HCT116 (cell line): Measurements from ENCODE around the gene SLC38A9. TPM values are rescaled to one million over a fixed set of nuclear protein-coding genes. Genes with fewer than 3 reads are reported as not detected.

Experiments used
- ATAC-seq: fragments of 200-7000 bp; cut with Tn5 transposase; 2 replicates; pipeline ENCODE4 v1.9.1; 2020; ENCODE audit warnings: mild to moderate bottlenecking, moderate library complexity
- BruUV-seq: library from RNA; stranded (reverse); fragments of 400-500 nt; replicated peaks from 2 replicates; lab custom pipeline; 2021; lab: Mats Ljungman, UMichigan
- CTCF ChIA-PET: fragments of 300-600 bp; sonication (Branson Sonifier 250); formaldehyde crosslinking; loops from one replicate; lab custom pipeline; 2021; ENCODE audit warnings: antibody characterized with exemption; lab: Charles Lee
- POLR2A ChIA-PET: fragments of 300-600, 350-600 bp; sonication (Branson Sonifier 250); formaldehyde crosslinking; loops from one replicate; lab custom pipeline; 2021; ENCODE audit warnings: antibody characterized with exemption; lab: Charles Lee
- RAD21 ChIA-PET, 2 experiments: fragments of 300-600 bp; sonication (Branson Sonifier 250); formaldehyde crosslinking; loops; one replicate each; lab custom pipeline; 2023; ENCODE audit warnings: low total read pairs in 2 of 2; ENCODE audit not compliant: uncharacterized antibody in 2 of 2, unreplicated experiment in 2 of 2, low non-redundant PET in 1 of 2; lab: Charles Lee
- DNase-seq: peaks from one replicate; pipeline ENCODE4 v3.0.0-alpha.2; 2010; ENCODE audit warnings: low read depth, low spot score
- H2AFZ ChIP-seq: fragments of 200-600 bp; shearing (Covaris generic), sonication (generic); 2 replicates; pipeline ENCODE4 v1.6.1; 2017; ENCODE audit warnings: low read depth, mixed run types, mixed read lengths, antibody characterized with exemption, low read length; ENCODE audit not compliant: poor library complexity, severe bottlenecking
- H3K27ac ChIP-seq: 2 replicates; pipeline ENCODE4 v1.5.1; 2012; ENCODE audit warnings: low read depth, low read length
- H3K27me3 ChIP-seq: fragments of 200-600 bp; sonication (generic); 2 replicates; pipeline ENCODE4 v1.6.1; 2016; ENCODE audit warnings: mixed run types, low read length, mixed read lengths; ENCODE audit not compliant: insufficient read depth
- H3K36me3 ChIP-seq, 2 experiments: fragments of 200-500 bp in 1 of 2; fragments of 200-600 bp in 1 of 2; sonication (Bioruptor generic) in 1 of 2; sonication (generic) in 1 of 2; 2 replicates each; pipeline versions ENCODE4 v1.5.1 to v1.6.1; 2014 to 2016; ENCODE audit warnings: low read length in 2 of 2, inconsistent platforms in 1 of 2, mixed read lengths in 1 of 2, mixed run types in 1 of 2; ENCODE audit not compliant: insufficient read depth in 2 of 2, control insufficient read depth in 1 of 2
- H3K4me1 ChIP-seq, 2 experiments: fragments of 200-600 bp in 1 of 2; sonication (generic) in 1 of 2; 2 replicates each; pipeline versions ENCODE4 v1.5.1 to v1.6.1; 2012 to 2017; ENCODE audit warnings: low read length in 2 of 2, inconsistent platforms in 1 of 2, mild to moderate bottlenecking in 1 of 2, mixed read lengths in 1 of 2, mixed run types in 1 of 2, moderate library complexity in 1 of 2; ENCODE audit not compliant: insufficient read depth in 2 of 2, control insufficient read depth in 1 of 2
- H3K4me2 ChIP-seq: fragments of 200-600 bp; sonication (generic); 2 replicates; pipeline ENCODE4 v1.6.1; 2017; ENCODE audit warnings: mixed run types, low read length, mixed read lengths
- H3K4me3 ChIP-seq, 2 experiments: fragments of 200-600 bp in 1 of 2; sonication (generic) in 1 of 2; replicated peaks in 1 of 2; 2 replicates each; pipeline ENCODE4 v1.5.1; 2011 to 2016; ENCODE audit warnings: low read length in 2 of 2, control low read depth in 1 of 2, low read depth in 1 of 2, mild to moderate bottlenecking in 1 of 2, mixed read lengths in 1 of 2, mixed run types in 1 of 2
- H3K79me2 ChIP-seq: fragments of 200-600 bp; sonication (generic); 2 replicates; pipeline ENCODE4 v1.6.1; 2017; ENCODE audit warnings: mild to moderate bottlenecking, mixed run types, low read length, moderate library complexity, mixed read lengths; ENCODE audit not compliant: insufficient read depth
- H3K9ac ChIP-seq: fragments of 200-600 bp; sonication (generic); 2 replicates; pipeline ENCODE4 v1.6.1; 2016; ENCODE audit warnings: low read length, mixed read lengths
- H3K9me2 ChIP-seq: fragments of 200-600 bp; sonication (generic), shearing (Covaris generic); 2 replicates; pipeline ENCODE4 v1.6.1; 2017; ENCODE audit warnings: mixed run types, mild to moderate bottlenecking, moderate library complexity; ENCODE audit not compliant: insufficient read depth
- H3K9me3 ChIP-seq, 2 experiments: fragments of 200-500 bp in 1 of 2; fragments of 200-600 bp in 1 of 2; sonication (Bioruptor generic) in 1 of 2; sonication (generic) in 1 of 2; 2 replicates each; pipeline ENCODE4 v1.6.1; 2014 to 2017; ENCODE audit warnings: low read length in 2 of 2, mixed read lengths in 2 of 2, inconsistent platforms in 1 of 2, low read depth in 1 of 2, mild to moderate bottlenecking in 1 of 2, mixed run types in 1 of 2, moderate library complexity in 1 of 2; ENCODE audit not compliant: control insufficient read depth in 1 of 2, insufficient read depth in 1 of 2
- H4K20me1 ChIP-seq: fragments of 200-600 bp; sonication (generic), shearing (Covaris generic); 2 replicates; pipeline ENCODE4 v1.6.1; 2017; ENCODE audit warnings: mixed run types, mild to moderate bottlenecking, moderate library complexity; ENCODE audit not compliant: insufficient read depth
- ATF3 ChIP-seq: IDR thresholded peaks from 2 replicates; pipeline ENCODE4 v1.6.1; 2012
- CBX3 ChIP-seq: IDR thresholded peaks from 2 replicates; pipeline ENCODE4 v1.6.1; 2012; ENCODE audit warnings: low read depth
- CEBPB ChIP-seq: IDR thresholded peaks from 2 replicates; pipeline ENCODE4 v1.6.1; 2012; ENCODE audit warnings: low read depth
- EZH2 ChIP-seq: fragments of 200-600 bp; sonication (generic); IDR thresholded peaks from 2 replicates; pipeline ENCODE4 v1.6.1; 2017; ENCODE audit warnings: antibody characterized with exemption, mixed run types
- FOSL1 ChIP-seq: IDR thresholded peaks from 2 replicates; pipeline ENCODE4 v1.6.1; 2012; ENCODE audit warnings: low read depth
- JUND ChIP-seq: IDR thresholded peaks from 2 replicates; pipeline ENCODE4 v1.6.1; 2012
- REST ChIP-seq: IDR thresholded peaks from 2 replicates; pipeline ENCODE4 v1.6.1; 2012; ENCODE audit warnings: low read depth
- SIN3A ChIP-seq: IDR thresholded peaks from 2 replicates; pipeline ENCODE4 v1.6.1; 2012; ENCODE audit warnings: low read depth
- SP1 ChIP-seq: IDR thresholded peaks from 2 replicates; pipeline ENCODE4 v1.6.1; 2012; ENCODE audit warnings: low read depth
- ZFX ChIP-seq: fragments of 450-650 bp; IDR thresholded peaks from 2 replicates; pipeline ENCODE4 v1.6.1; 2017
- ZNF274 ChIP-seq: fragments of 200-500 bp; sonication (Bioruptor generic); IDR thresholded peaks from 2 replicates; pipeline ENCODE4 v1.6.1; 2014; ENCODE audit warnings: mild to moderate bottlenecking, low read depth, low read length, inconsistent platforms
- intact Hi-C: fragments of 100-400 bp; cut with micrococcal nuclease; formaldehyde crosslinking; loops from 2 replicates; pipeline ENCODE4 v1.10.0; 2022
- total RNA-seq: library from RNA; stranded (reverse); gene quantifications from one replicate; pipeline ENCODE4 v1.2.1, GENCODE V29; 2021; ENCODE audit not compliant: unreplicated experiment
- TF ChIP-seq, protein P1 (sequence below): IDR thresholded peaks from 2 replicates; pipeline ENCODE4 v1.6.1; 2011; ENCODE audit warnings: mild to moderate bottlenecking, low read length, moderate library complexity; ENCODE audit not compliant: insufficient replicate concordance; ENCODE audit errors: extremely low read depth
- TF ChIP-seq, protein P2 (sequence below), 3 experiments: fragments of 200-600 bp in 1 of 3; sonication (generic) in 1 of 3; IDR thresholded peaks in 2 of 3; conservative IDR thresholded peaks in 1 of 3; 2 replicates each; pipeline ENCODE4 v1.5.1; 2012 to 2017; ENCODE audit warnings: low read depth in 2 of 3, low read length in 2 of 3, antibody characterized with exemption in 1 of 3, borderline replicate concordance in 1 of 3, control low read depth in 1 of 3, mild to moderate bottlenecking in 1 of 3, mixed read lengths in 1 of 3, mixed run types in 1 of 3, moderate library complexity in 1 of 3; ENCODE audit not compliant: insufficient read depth in 1 of 3

Gene SLC38A9
- total RNA-seq, 1 experiment from 2014 or later: 12.6 TPM

DNA sequence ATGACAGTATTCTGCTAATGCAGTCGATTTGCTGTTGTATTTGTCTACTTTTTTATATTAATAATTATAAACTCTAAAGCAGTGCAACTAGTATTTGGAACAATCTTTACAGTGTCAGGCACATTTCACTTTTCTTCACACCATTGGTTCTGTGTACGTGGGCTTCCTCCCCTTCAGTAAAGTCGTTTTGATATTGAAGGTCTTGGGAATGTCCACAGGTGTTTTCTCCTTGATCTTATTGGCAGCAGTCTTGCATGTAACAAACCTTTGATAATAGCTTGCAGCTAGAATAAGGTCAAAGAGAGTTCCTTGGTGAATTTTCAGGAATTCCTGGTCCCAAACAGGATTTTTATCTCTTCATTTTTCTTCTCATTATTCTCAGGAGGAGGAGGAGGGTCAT lies 37.9 kb upstream of the SLC38A9 start:
- Histone ChIP-seq H4K20me1 (no peaks in the 10 kb centered on the region), H3K27me3 (no peaks in the 10 kb centered on the region), H3K27ac (no peak overlapping the region), H3K36me3 (no peaks in the 10 kb centered on the region), H3K9ac (no peak overlapping the region), H3K9me3 (no peaks in the 10 kb centered on the region), H3K4me2 (no peak overlapping the region), H3K4me1 (no peaks in the 10 kb centered on the region), H3K9me2 (no peaks in the 10 kb centered on the region), H3K79me2 (no peaks in the 10 kb centered on the region), H3K4me3 (no peak overlapping the region), H2AFZ (no peak overlapping the region)
- ATAC-seq (no peak), DNase-seq (no peak)
- ChIA-PET RAD21 (no interaction called here), POLR2A (no interaction called here), CTCF (no interaction called here)
- TF ChIP-seq EZH2 (no peak), REST (no peak), ATF3 (no peak), SP1 (no peak), FOSL1 (no peak), CBX3 (no peak), ZNF274 (no peak), SIN3A (no peak), ZFX (no peak), JUND (no peak), CEBPB (no peak)
- TF ChIP-seq, protein P1, sequence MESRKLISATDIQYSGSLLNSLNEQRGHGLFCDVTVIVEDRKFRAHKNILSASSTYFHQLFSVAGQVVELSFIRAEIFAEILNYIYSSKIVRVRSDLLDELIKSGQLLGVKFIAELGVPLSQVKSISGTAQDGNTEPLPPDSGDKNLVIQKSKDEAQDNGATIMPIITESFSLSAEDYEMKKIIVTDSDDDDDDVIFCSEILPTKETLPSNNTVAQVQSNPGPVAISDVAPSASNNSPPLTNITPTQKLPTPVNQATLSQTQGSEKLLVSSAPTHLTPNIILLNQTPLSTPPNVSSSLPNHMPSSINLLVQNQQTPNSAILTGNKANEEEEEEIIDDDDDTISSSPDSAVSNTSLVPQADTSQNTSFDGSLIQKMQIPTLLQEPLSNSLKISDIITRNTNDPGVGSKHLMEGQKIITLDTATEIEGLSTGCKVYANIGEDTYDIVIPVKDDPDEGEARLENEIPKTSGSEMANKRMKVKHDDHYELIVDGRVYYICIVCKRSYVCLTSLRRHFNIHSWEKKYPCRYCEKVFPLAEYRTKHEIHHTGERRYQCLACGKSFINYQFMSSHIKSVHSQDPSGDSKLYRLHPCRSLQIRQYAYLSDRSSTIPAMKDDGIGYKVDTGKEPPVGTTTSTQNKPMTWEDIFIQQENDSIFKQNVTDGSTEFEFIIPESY: no peak
- TF ChIP-seq, protein P2, sequence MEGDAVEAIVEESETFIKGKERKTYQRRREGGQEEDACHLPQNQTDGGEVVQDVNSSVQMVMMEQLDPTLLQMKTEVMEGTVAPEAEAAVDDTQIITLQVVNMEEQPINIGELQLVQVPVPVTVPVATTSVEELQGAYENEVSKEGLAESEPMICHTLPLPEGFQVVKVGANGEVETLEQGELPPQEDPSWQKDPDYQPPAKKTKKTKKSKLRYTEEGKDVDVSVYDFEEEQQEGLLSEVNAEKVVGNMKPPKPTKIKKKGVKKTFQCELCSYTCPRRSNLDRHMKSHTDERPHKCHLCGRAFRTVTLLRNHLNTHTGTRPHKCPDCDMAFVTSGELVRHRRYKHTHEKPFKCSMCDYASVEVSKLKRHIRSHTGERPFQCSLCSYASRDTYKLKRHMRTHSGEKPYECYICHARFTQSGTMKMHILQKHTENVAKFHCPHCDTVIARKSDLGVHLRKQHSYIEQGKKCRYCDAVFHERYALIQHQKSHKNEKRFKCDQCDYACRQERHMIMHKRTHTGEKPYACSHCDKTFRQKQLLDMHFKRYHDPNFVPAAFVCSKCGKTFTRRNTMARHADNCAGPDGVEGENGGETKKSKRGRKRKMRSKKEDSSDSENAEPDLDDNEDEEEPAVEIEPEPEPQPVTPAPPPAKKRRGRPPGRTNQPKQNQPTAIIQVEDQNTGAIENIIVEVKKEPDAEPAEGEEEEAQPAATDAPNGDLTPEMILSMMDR (IDR thresholded peaks at IDR 0.05 in 2 of 3, conservative IDR thresholded peaks at IDR 0.05 in 1 of 3; ENCODE audit: borderline replicate concordance in 1 of 3, insufficient read depth in 1 of 3, low read depth in 2 of 3, low read length in 2 of 3): no peak
- no TSS peak for BruUV-seq
- intact Hi-C loops: no loop called here
